ENCODE results near the gene PHF2.

Gene PHF2

DNA sequence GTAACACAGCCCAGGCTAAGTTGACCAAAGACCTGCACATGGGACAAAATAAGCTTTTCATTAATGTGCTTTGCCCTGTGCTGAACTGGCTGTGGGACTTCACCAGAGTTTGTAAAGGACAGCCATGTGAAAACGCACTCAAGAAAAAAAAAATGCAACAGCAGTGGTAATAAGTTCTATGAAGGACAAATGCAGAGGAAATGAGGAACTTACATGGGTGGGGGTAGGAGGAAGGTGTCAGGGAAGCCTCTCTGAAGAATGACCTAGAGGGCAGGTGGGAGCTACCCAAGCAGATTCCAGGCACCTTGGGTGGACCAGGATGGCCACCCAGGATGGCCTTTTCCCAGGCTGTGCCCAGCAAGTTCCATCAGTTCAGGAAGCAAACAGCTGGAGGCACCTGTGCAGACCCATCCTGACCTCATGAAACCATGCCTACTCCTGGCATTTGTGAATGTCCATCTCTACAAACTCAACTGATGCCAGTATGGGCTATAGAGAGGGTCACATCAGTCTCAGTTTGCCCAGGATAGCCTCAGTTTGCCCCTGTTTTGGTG lies 6.7 kb upstream of the PHF2 start:
- Histone ChIP-seq H3K27me3 (ENCODE audit: insufficient read depth, low read length) (no peaks in the 10 kb centered on the region), H3K36me3 (ENCODE audit: insufficient read depth, low read length) (peaks cover 6% of the 10 kb centered on the region), H3K27ac (ENCODE audit: low read depth, low read length) (no peak overlapping the region), H3K9me3 (ENCODE audit: insufficient read depth, low read depth, low read length) (peaks cover 7% of the 10 kb centered on the region; the same call in 1 of the 2 replicates), H3K9ac (ENCODE audit: low read depth, low read length) (no peak overlapping the region), H3K4me1 (ENCODE audit: insufficient read depth, low read length) (peaks cover 10% of the 10 kb centered on the region), H3K4me3 (ENCODE audit: low read length) (no peak overlapping the region)
- 92% methylated on average over 1 of the region's 1 CpG for WGBS

DNA sequence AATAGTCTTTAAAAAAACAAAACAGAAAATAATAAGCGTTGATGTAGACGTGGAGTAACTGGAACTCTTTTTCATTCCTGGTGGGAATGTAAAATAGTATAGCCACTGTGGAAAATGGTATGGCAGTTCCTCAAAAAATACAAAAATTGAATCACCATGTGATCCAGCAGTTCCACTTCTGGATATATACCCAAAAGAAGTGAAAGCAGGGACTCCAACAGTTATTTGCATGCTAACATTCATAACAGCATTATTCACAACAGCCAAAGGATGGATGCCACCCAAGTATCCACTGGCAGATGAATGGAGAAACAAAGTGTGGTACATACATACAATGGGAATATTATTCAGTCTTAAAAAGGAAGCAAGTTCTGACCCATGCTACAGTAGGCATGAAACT lies 4.2 kb upstream of the PHF2 start:
- Histone ChIP-seq H3K27me3 (ENCODE audit: insufficient read depth, low read length) (peaks cover 11% of the 10 kb centered on the region), H3K9ac (ENCODE audit: low read depth, low read length) (no peak overlapping the region), H3K27ac (ENCODE audit: low read depth, low read length) (no peak overlapping the region), H3K9me3 (ENCODE audit: insufficient read depth, low read depth, low read length) (peaks cover 7% of the 10 kb centered on the region; the same call in 1 of the 2 replicates), H3K36me3 (ENCODE audit: insufficient read depth, low read length) (no peaks in the 10 kb centered on the region), H3K4me3 (ENCODE audit: low read length) (no peak overlapping the region), H3K4me1 (ENCODE audit: insufficient read depth, low read length) (0 out of 2 replicates have a peak, but pooled peaks cover 3% of the 10 kb centered on the region)
- WGBS: 91% methylated on average over 2 of the region's 2 CpGs

DNA sequence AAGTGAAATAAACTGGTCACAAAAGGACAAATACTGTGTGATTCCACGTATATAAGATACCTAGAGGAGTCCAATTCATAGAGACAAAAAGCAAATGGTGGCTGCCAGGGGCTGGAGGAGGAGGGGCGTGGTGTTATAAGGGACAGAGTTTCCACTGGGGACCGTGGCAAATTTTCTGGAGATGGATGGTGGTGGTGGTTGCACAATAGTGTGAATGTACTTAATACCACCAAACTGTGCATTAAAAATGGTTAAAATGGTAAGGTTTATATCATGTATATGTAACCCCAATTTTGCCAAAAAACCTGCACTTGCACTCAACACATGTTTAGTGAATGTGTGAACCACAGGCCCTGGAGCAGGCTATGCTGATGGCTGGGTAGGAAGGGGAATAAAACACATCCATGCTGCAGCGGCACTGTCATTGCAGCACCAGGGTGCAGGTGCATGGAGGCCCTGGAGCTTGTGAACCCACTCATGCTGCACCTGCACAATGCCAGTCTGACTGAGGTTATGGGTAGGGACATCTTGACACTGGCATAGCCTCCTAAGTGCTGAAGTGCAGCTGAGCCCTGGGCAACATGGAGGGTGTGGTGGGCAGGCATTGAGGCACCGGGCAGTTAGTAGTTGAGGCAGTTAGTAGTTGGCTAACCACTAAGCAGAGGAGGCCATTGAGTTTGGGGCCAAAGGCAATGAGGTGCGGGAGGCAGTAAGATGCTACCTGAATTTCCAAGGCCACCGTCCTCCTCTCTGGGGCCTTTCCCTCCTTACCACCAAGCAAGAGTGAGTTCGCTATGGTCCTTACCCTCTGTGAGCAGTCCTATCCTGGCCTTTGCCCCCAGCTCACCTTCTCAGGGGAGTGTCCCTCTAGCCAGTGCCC lies 3.5 kb upstream of the PHF2 start:
- Histone ChIP-seq H3K36me3 (ENCODE audit: insufficient read depth, low read length) (no peaks in the 10 kb centered on the region), H3K9ac (ENCODE audit: low read depth, low read length) (no peak overlapping the region), H3K27ac (ENCODE audit: low read depth, low read length) (no peak overlapping the region), H3K4me1 (ENCODE audit: insufficient read depth, low read length) (peaks cover 7% of the 10 kb centered on the region; the same call in 1 of the 2 replicates), H3K4me3 (ENCODE audit: low read length) (no peak overlapping the region), H3K9me3 (ENCODE audit: insufficient read depth, low read depth, low read length) (peaks cover 7% of the 10 kb centered on the region; the same call in 1 of the 2 replicates), H3K27me3 (ENCODE audit: insufficient read depth, low read length) (peaks cover 18% of the 10 kb centered on the region)
- 92% methylated on average over 8 of the region's 8 CpGs for WGBS

GRCh38 chr9:93573516-93573828 lies 2.9 kb upstream of the PHF2 start:
- H3K9me3 ChIP-seq (ENCODE audit: insufficient read depth, low read depth, low read length): peaks cover 7% of the 10 kb centered on the region; the same call in 1 of the 2 replicates
- H3K4me1 ChIP-seq (ENCODE audit: insufficient read depth, low read length): peaks cover 8% of the 10 kb centered on the region; the same call in 1 of the 2 replicates
- H3K36me3 ChIP-seq (ENCODE audit: insufficient read depth, low read length): no peaks in the 10 kb centered on the region
- WGBS: 84% methylated on average over 3 of the region's 3 CpGs
- no peak overlapping the region for H3K4me3 ChIP-seq (ENCODE audit: low read length)
- peaks cover 23% of the 10 kb centered on the region for H3K27me3 ChIP-seq (ENCODE audit: insufficient read depth, low read length)
- H3K9ac ChIP-seq (ENCODE audit: low read depth, low read length): no peak overlapping the region
- no peak overlapping the region for H3K27ac ChIP-seq (ENCODE audit: low read depth, low read length)

- WGBS: 85% methylated on average over 9 of the region's 9 CpGs
- H3K9ac ChIP-seq (ENCODE audit: low read depth, low read length): no peak overlapping the region
- no peaks in the 10 kb centered on the region for H3K36me3 ChIP-seq (ENCODE audit: insufficient read depth, low read length)
- H3K4me1 ChIP-seq (ENCODE audit: insufficient read depth, low read length): peaks cover 8% of the 10 kb centered on the region; the same call in 1 of the 2 replicates
- H3K4me3 ChIP-seq (ENCODE audit: low read length): no peak overlapping the region
- peaks cover 23% of the 10 kb centered on the region for H3K27me3 ChIP-seq (ENCODE audit: insufficient read depth, low read length)
- peaks cover 7% of the 10 kb centered on the region; the same call in 1 of the 2 replicates for H3K9me3 ChIP-seq (ENCODE audit: insufficient read depth, low read depth, low read length)
- H3K27ac ChIP-seq (ENCODE audit: low read depth, low read length): no peak overlapping the region
These were observed 2.1 kb upstream of the PHF2 start for GRCh38 chr9:93574091-93574899.

DNA sequence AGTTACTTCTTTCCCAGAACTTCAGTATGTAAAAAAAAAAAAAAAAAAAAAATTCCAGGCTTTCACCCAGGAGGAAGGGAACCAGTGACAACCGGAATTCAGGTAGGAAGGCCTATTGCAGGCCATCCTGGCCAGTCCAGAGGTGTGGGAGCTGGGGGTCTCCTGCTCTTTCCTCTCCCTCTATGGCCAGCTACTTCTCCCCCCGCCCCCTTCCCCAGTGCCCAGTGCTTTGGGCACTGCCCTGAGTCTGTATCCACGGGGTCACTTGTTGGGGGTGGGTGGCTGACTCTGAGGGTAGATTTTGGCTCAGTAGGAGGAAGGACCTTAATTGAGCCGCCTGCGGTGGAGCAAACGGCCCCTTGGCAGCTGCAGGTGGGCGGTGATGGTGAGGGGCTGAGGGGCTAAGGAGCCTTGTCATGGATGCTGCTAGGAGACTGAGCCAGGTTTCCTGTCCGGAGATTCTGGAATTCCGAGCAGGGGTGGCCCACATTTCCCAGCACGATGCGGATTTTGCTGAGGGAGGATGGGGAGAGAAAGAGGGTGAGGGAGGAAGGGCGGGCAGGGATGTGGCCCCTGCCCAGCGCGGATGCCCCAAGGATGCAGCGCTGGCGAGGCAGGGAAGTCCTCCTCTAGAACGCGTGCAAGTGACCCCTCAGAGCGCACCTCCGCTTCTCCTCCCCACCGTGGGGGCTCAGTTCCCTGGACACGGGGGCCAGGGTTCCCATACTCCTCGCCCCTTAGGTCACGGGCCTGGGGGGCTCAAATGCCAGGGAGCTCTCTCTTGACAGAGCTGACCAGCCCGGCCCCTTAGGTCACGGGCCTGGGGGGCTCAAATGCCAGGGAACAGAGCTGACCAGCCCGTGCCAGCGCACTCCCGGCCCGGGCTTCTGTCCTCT lies 1.2 kb upstream of the PHF2 start:
- Histone ChIP-seq H3K4me3 (ENCODE audit: low read length) (peak overlapping the region; percentile 81), H3K36me3 (ENCODE audit: insufficient read depth, low read length) (no peaks in the 10 kb centered on the region), H3K4me1 (ENCODE audit: insufficient read depth, low read length) (peaks cover 8% of the 10 kb centered on the region; the same call in 1 of the 2 replicates), H3K9me3 (ENCODE audit: insufficient read depth, low read depth, low read length) (peaks cover 7% of the 10 kb centered on the region; the same call in 1 of the 2 replicates), H3K9ac (ENCODE audit: low read depth, low read length) (peak overlapping the region; percentile 60), H3K27ac (ENCODE audit: low read depth, low read length) (no peak overlapping the region), H3K27me3 (ENCODE audit: insufficient read depth, low read length) (peaks cover 23% of the 10 kb centered on the region)
- 13% methylated on average over 29 of the region's 30 CpGs for WGBS

DNA sequence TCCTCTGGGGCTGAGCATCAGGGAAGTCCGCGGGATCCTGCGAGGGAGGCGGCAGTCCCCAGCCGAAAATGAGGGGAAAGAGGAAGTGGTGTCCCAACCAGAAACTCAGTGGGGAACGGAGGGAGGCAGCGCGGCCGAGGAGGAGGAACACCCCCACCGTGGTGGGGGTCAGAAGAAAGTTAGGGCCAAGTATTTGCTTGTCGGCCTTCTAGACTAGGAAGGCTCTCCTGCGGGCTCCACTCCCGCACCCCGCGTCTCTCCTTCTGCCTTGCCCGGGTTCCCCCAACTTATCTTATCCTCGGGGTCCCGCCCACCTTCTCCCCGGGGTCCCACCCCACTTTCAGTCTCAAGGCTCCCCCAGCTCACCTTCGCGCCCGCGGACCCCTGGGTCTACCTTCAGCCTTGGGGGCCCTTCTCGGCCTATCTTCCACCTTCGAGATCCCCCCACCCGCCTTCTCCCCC lies 557 bp upstream of the PHF2 start:
- WGBS: under 1% methylated on average over 25 of the region's 26 CpGs
- Histone ChIP-seq H3K9me3 (ENCODE audit: insufficient read depth, low read depth, low read length) (peaks cover 4% of the 10 kb centered on the region; the same call in 1 of the 2 replicates), H3K4me3 (ENCODE audit: low read length) (peak overlapping the region; percentile 81), H3K9ac (ENCODE audit: low read depth, low read length) (peak overlapping the region; percentile 60), H3K36me3 (ENCODE audit: insufficient read depth, low read length) (no peaks in the 10 kb centered on the region), H3K27me3 (ENCODE audit: insufficient read depth, low read length) (peaks cover 23% of the 10 kb centered on the region), H3K27ac (ENCODE audit: low read depth, low read length) (no peak overlapping the region), H3K4me1 (ENCODE audit: insufficient read depth, low read length) (peaks cover 8% of the 10 kb centered on the region; the same call in 1 of the 2 replicates)

DNA sequence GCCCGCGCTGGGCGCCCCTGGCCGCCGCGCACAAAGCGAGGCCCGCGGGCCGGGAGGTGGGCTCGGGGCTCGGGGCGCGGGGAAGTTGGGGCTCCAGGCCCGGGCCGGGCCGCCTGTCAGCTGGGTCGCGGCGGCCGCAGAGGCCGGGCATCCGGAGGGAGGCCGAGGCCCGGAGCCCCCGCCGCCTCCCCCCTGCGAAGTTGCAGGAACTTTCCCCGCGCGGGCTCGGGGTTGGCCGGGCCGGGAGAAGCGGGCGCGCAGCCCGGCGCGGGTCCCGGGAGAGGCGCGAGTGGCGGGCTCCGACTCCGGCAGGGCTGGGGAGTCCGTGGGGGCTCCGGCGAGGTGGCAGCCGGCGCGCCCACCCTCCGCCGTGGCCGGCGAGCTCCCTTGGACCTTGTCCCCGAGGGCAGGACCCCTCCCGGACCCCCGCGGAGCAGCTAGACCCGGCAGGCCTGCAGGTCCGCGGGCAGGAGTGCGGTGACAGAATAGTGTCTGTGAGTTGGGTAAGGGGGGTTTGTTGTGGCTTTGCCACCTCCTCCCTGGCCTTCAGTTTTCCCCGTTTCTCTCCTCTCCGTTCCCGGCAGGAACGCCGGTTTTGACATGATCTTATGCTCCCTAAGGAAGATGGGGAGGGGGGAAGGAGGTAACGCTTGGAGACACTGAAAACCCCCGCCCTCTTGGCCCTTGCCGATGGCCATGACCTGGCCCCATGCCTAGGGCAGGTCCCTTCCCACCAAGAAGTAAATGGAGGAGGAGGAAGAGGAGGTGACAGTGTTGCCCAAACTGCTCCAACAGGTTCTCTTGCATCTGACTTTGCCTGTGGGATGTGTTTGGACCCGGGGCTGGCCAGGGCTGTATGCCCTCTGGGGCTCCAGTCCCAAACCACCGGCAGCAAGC lies 942 bp downstream of the PHF2 start:
- peaks cover 8% of the 10 kb centered on the region; the same call in 1 of the 2 replicates for H3K4me1 ChIP-seq (ENCODE audit: insufficient read depth, low read length)
- H3K9ac ChIP-seq (ENCODE audit: low read depth, low read length): peak overlapping the region; percentile 75
- H3K9me3 ChIP-seq (ENCODE audit: insufficient read depth, low read depth, low read length): no peaks in the 10 kb centered on the region
- H3K36me3 ChIP-seq (ENCODE audit: insufficient read depth, low read length): no peaks in the 10 kb centered on the region
- H3K4me3 ChIP-seq (ENCODE audit: low read length): peak overlapping the region; percentile 81
- peaks cover 23% of the 10 kb centered on the region for H3K27me3 ChIP-seq (ENCODE audit: insufficient read depth, low read length)
- H3K27ac ChIP-seq (ENCODE audit: low read depth, low read length): no peak overlapping the region
- WGBS: 2% methylated on average over 70 of the region's 74 CpGs

DNA sequence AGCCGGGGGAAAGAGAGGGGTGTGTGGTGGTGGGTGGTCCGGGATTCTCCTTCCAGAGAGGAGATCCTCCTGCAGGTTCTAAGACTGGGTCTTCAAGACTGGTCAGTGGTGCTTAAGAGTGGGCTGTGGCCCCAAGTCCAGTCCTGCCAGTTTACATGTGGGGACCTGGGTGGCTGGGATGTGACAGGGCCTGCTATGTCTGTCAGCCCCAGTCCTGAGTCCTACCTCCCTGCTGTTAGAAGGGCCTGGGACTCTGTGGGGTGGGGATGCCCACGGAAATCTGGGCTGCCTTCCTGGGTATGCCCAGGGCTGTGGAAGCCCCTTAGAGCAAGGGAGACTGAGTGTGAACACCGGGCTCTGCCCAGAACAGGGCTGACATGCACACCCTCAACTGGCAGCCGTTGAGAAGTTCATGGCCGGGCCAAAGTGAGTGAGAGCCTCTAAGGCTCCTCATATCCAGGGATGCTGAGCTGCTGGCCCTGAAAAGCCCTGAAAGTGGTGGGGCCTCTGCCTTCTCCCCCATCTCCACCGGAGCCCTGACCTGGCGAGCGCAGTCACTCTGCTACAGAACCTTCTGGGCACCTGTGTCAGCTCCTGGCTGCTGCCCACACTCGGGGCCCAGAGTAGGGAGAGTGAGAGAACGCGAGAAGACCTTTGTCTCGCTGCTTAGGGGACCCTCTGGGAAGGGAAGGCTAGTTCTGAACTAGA lies 1.7 kb downstream of the PHF2 start:
- Histone ChIP-seq H3K27me3 (ENCODE audit: insufficient read depth, low read length) (peaks cover 23% of the 10 kb centered on the region), H3K4me1 (ENCODE audit: insufficient read depth, low read length) (peaks cover 8% of the 10 kb centered on the region; the same call in 1 of the 2 replicates), H3K27ac (ENCODE audit: low read depth, low read length) (no peak overlapping the region), H3K9me3 (ENCODE audit: insufficient read depth, low read depth, low read length) (no peaks in the 10 kb centered on the region), H3K36me3 (ENCODE audit: insufficient read depth, low read length) (no peaks in the 10 kb centered on the region), H3K9ac (ENCODE audit: low read depth, low read length) (0 out of 2 replicates have a peak overlapping the region, but pooled peaks have one; percentile 75), H3K4me3 (ENCODE audit: low read length) (peak overlapping the region; percentile 81)
- WGBS: 88% methylated on average over 13 of the region's 13 CpGs
